B cell (primary cell): ENCODE results near the gene P3H4. TPM values are rescaled to one million over a fixed set of nuclear protein-coding genes. Genes with fewer than 3 reads are reported as not detected.
A peak's percentile ranks its signal among the peaks of the same experiment; 100 is the strongest.
"Not testable (repeated sequence)": the region's sequence is repeated elsewhere in the genome, so short reads cannot be mapped to it uniquely, and the experiment has no call there.

Source experiments
- ATAC-seq: fragments of 200-7000 bp; cut with Tn5 transposase; one replicate; pipeline ENCODE4 v1.10.0; 2021; ENCODE audit warnings: low read depth, mild to moderate bottlenecking, moderate number of reproducible peaks, moderate library complexity
- CTCF ChIA-PET: fragments of 350-600 bp; sonication (Branson Sonifier 250); formaldehyde crosslinking; loops from one replicate; lab custom pipeline; 2021; ENCODE audit warnings: antibody characterized with exemption, inconsistent platforms; lab: Charles Lee
- POLR2A ChIA-PET: fragments of 350-600 bp; sonication (Branson Sonifier 250); formaldehyde crosslinking; loops from one replicate; lab custom pipeline; 2021; ENCODE audit warnings: antibody characterized with exemption; lab: Charles Lee
- DNase-seq: peaks from one replicate; pipeline ENCODE4 v3.0.0; 2013
- H2AFZ ChIP-seq: 2 replicates; pipeline ENCODE4 v1.6.1; 2012; ENCODE audit warnings: mild to moderate bottlenecking, low read depth, low read length; ENCODE audit not compliant: insufficient read depth, poor library complexity, severe bottlenecking
- H3K27ac ChIP-seq, 2 donors: 1 replicate in 1 of 2; 2 replicates in 1 of 2; pipeline ENCODE4 v1.5.1; 2012 to 2013; ENCODE audit warnings: low read length in 2 of 2, mild to moderate bottlenecking in 2 of 2, moderate library complexity in 1 of 2
- H3K27me3 ChIP-seq, 4 experiments: fragments of 200-600 bp in 1 of 4; sonication (generic) in 1 of 4; replicated peaks in 1 of 4; 1 replicate in 2 of 4; 2 replicates in 2 of 4; pipeline versions ENCODE4 v1.6.1 to v1.7.0; 2013 to 2016; ENCODE audit warnings: low read length in 3 of 4, mild to moderate bottlenecking in 2 of 4, mixed read lengths in 1 of 4, moderate library complexity in 1 of 4; ENCODE audit not compliant: insufficient read depth in 4 of 4, control insufficient read depth in 3 of 4; ENCODE audit errors: control extremely low read depth in 1 of 4
- H3K36me3 ChIP-seq, 2 experiments: replicated peaks in 1 of 2; 1 replicate in 1 of 2; 2 replicates in 1 of 2; pipeline versions ENCODE4 v1.6.1 to v1.7.1; 2013; ENCODE audit warnings: low read length in 1 of 2; ENCODE audit not compliant: insufficient read depth in 2 of 2, control insufficient read depth in 1 of 2; ENCODE audit errors: control extremely low read depth in 1 of 2, extremely low read depth in 1 of 2
- H3K4me1 ChIP-seq, 2 donors: fragments of 200-600 bp in 1 of 2; sonication (generic) in 1 of 2; 1 replicate in 1 of 2; 2 replicates in 1 of 2; pipeline versions ENCODE4 v1.5.1 to v1.6.1; 2013 to 2017; ENCODE audit warnings: low read length in 2 of 2; ENCODE audit not compliant: control insufficient read depth in 2 of 2, insufficient read depth in 2 of 2
- H3K4me2 ChIP-seq: replicated peaks from 2 replicates; pipeline ENCODE3; 2012; ENCODE audit warnings: mild to moderate bottlenecking, low read depth, low read length; ENCODE audit not compliant: poor library complexity, severe bottlenecking
- H3K4me3 ChIP-seq, 5 experiments: fragments of 200-600 bp in 1 of 5; sonication (generic) in 1 of 5; 1 replicate in 3 of 5; 2 replicates in 2 of 5; pipeline versions ENCODE4 v1.5.1 to v1.7.0; 2011 to 2016; ENCODE audit warnings: low read length in 4 of 5, mild to moderate bottlenecking in 4 of 5, low read depth in 2 of 5, control low read depth in 1 of 5, moderate library complexity in 1 of 5; ENCODE audit not compliant: insufficient read depth in 1 of 5; ENCODE audit errors: control extremely low read depth in 1 of 5, extremely low read depth in 1 of 5
- H3K79me2 ChIP-seq: fragments of 200-600 bp; sonication (generic); one replicate; pipeline ENCODE4 v1.6.0; 2016; ENCODE audit warnings: low read length; ENCODE audit not compliant: control insufficient read depth, insufficient read depth
- H3K9ac ChIP-seq: fragments of 200-600 bp; sonication (generic); 2 replicates; pipeline ENCODE4 v1.6.1; 2017; ENCODE audit warnings: mild to moderate bottlenecking, low read length, moderate library complexity
- H3K9me3 ChIP-seq, 3 donors: one replicate each; pipeline versions ENCODE4 v1.6.1 to v1.7.1; 2013; ENCODE audit warnings: low read length in 2 of 3; ENCODE audit not compliant: control insufficient read depth in 2 of 3, insufficient read depth in 1 of 3; ENCODE audit errors: control extremely low read depth in 1 of 3
- H4K20me1 ChIP-seq: 2 replicates; pipeline ENCODE4 v1.6.0; 2012; ENCODE audit warnings: mild to moderate bottlenecking, low read length; ENCODE audit not compliant: insufficient read depth, control insufficient read depth, poor library complexity, severe bottlenecking
- H3K27ac Mint-ChIP-seq: one replicate; pipeline ENCODE4 v1.8.0; 2021; ENCODE audit warnings: mixed read lengths
- H3K27me3 Mint-ChIP-seq: one replicate; pipeline ENCODE4 v1.8.0; 2021; ENCODE audit warnings: mixed read lengths
- H3K4me1 Mint-ChIP-seq: one replicate; pipeline ENCODE4 v1.8.0; 2021; ENCODE audit warnings: mixed read lengths
- H3K4me3 Mint-ChIP-seq: one replicate; pipeline ENCODE4 v1.8.0; 2021; ENCODE audit warnings: mixed read lengths
- H3K9me3 Mint-ChIP-seq: one replicate; pipeline ENCODE4 v1.8.0; 2022; ENCODE audit warnings: mixed read lengths; ENCODE audit not compliant: insufficient read depth
- EZH2 ChIP-seq: IDR thresholded peaks from 2 replicates; pipeline ENCODE4 v1.6.1; 2012; ENCODE audit warnings: borderline replicate concordance, low read depth, mild to moderate bottlenecking, moderate library complexity, low read length; ENCODE audit not compliant: insufficient read depth, poor library complexity, severe bottlenecking
- WGBS: methylation state at CpG from one replicate; pipeline ENCODE4 v1.1.5; 2013; ENCODE audit warnings: missing lambda C conversion rate; ENCODE audit not compliant: insufficient coverage; 5-methylcytosine and 5-hydroxymethylcytosine counted together
- intact Hi-C: fragments of 100-400 bp; cut with micrococcal nuclease; formaldehyde crosslinking; loops from one replicate; pipeline ENCODE4 v1.10.0; 2022
- polyA plus RNA-seq: library from polyadenylated mRNA; depleted of rRNA; stranded (reverse); fragments of >200 nt; gene quantifications from 2 replicates; pipeline ENCODE4 v1.2.3, GENCODE V29; 2012
- total RNA-seq, 2 donors: library from RNA; stranded (reverse); fragments of 120-200 nt in 1 of 2; gene quantifications; 1 replicate in 1 of 2; 2 replicates in 1 of 2; pipeline versions ENCODE4 v1.2.3 to v1.2.4, GENCODE V29; 2013 to 2022
- TF ChIP-seq, protein P1 (sequence below): fragments of 200-600 bp; IDR thresholded peaks from one replicate; pipeline ENCODE4 v1.8.0; 2022; ENCODE audit warnings: antibody characterized with exemption, mild to moderate bottlenecking

P3H4 gene
- total and polyA plus RNA-seq, 2 donors (not counting 1 experiment from before 2014, with no cell fraction given) = 1.3 to 2.8 TPM

DNA sequence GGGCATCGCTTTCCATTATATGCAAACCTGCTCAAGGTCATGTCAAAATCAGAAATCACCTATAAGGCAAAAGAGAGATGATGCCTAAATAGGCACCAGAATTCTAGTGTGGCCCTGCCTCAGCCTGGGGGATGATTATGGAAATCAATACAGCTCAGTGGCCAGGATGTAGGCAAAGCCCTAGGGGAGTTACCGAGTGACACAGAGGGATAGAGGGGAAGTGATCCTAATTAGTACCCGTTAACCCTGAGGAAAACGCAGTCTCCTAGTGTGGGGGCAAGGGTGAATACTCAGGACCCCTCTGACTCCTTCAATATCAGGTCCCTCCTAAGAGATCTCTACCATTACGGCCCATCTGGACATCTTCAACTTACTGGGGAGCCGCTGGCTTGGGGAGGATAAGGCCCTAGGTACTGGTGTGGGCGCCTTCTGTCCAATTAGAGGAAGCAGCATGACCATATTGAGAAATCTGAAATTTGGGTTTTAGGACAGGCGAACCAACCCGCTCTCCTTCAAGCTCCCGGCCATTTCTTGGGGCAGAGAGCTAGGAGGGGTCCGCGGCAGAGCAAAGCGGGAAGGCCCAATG lies 23.6 kb upstream of the P3H4 start:
- peak overlapping the region; percentile 85 for H3K27ac Mint-ChIP-seq
- intact Hi-C loops = loop anchor here (1.0 kb wide), 1 partner anchor 30 kb away; the partner anchor contains the start of gene KLHL11
- CTCF ChIA-PET = interaction anchor here (1.0 to 1.1 kb wide), 3 partner anchors 29 to 98 kb away, joined by 3 to 4 read pairs (median 3); no protein-coding TSS in a partner anchor
- peak overlapping the region; percentile 88 for H3K9ac ChIP-seq
- no peaks in the 10 kb centered on the region for H3K27me3 Mint-ChIP-seq
- peak overlapping the region; percentile 21 to 80 (median 67) for H3K4me3 ChIP-seq
- ATAC-seq (peak; percentile 31), DNase-seq (no peak)
- peaks cover 0 to 13% (median 0%) of the 10 kb centered on the region in 4 experiments for H3K27me3 ChIP-seq
- TF ChIP-seq, protein P1, sequence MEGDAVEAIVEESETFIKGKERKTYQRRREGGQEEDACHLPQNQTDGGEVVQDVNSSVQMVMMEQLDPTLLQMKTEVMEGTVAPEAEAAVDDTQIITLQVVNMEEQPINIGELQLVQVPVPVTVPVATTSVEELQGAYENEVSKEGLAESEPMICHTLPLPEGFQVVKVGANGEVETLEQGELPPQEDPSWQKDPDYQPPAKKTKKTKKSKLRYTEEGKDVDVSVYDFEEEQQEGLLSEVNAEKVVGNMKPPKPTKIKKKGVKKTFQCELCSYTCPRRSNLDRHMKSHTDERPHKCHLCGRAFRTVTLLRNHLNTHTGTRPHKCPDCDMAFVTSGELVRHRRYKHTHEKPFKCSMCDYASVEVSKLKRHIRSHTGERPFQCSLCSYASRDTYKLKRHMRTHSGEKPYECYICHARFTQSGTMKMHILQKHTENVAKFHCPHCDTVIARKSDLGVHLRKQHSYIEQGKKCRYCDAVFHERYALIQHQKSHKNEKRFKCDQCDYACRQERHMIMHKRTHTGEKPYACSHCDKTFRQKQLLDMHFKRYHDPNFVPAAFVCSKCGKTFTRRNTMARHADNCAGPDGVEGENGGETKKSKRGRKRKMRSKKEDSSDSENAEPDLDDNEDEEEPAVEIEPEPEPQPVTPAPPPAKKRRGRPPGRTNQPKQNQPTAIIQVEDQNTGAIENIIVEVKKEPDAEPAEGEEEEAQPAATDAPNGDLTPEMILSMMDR = no peak
- no peak for TF ChIP-seq EZH2
- WGBS = 8% methylated on average over 7 of the region's 13 CpGs
- peaks cover 7% of the 10 kb centered on the region for H3K79me2 ChIP-seq
- peaks cover 12 to 14% of the 10 kb centered on the region in 2 donors for H3K4me1 ChIP-seq
- peak overlapping the region; percentile 92 for H3K4me3 Mint-ChIP-seq
- peak overlapping the region; percentile 97 for H2AFZ ChIP-seq
- peak overlapping the region; percentile 90 for H3K4me2 ChIP-seq
- H3K36me3 ChIP-seq = peaks cover 0 to 19% of the 10 kb centered on the region in 2 experiments
- H3K9me3 ChIP-seq = no peaks in the 10 kb centered on the region
- peaks cover 13% of the 10 kb centered on the region for H3K4me1 Mint-ChIP-seq
- H3K27ac ChIP-seq = peak overlapping the region in 1 of 2 donors; percentile 62
- no peaks in the 10 kb centered on the region for H3K9me3 Mint-ChIP-seq
- POLR2A ChIA-PET = interaction anchor here (0.6 to 1.1 kb wide), 3 partner anchors 30 to 1933 kb away, joined by 3 to 5 read pairs (median 4); partner anchors contain the start of genes KLHL11 and ODAD4
- H4K20me1 ChIP-seq = no peaks in the 10 kb centered on the region

DNA sequence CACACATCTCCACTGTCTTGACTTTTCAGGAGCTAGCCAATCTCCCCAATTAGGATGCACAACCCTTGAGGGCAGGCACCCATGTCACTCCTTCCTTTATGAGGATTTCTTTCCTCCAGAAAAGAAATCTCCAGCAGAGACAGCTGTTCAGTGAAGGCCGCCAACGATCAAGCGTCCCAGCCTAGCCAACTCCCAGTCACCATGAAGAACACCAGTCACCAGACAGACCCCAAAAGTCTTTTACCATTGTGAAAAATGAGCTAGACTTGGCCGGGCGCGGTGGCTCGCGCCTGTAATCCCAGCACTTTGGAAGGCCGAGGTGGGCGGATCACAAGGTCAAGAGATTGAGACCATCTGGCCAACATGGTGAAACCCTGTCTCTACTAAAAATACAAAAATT lies 18.2 kb upstream of the P3H4 start:
- CTCF ChIA-PET, ATAC-seq, H3K27me3 ChIP-seq, H2AFZ ChIP-seq, H3K4me3 ChIP-seq, H4K20me1 ChIP-seq, H3K9ac ChIP-seq, H3K4me2 ChIP-seq, H3K27ac ChIP-seq, DNase-seq, H3K4me3 Mint-ChIP-seq, H3K4me1 ChIP-seq, H3K27ac Mint-ChIP-seq, intact Hi-C loops, H3K79me2 ChIP-seq, POLR2A ChIA-PET, H3K9me3 ChIP-seq, H3K9me3 Mint-ChIP-seq, H3K27me3 Mint-ChIP-seq, H3K4me1 Mint-ChIP-seq: not testable (repeated sequence)
- H3K36me3 ChIP-seq = peaks cover 0 to 38% of the 10 kb centered on the region in 2 experiments
- 86% methylated on average over 10 of the region's 10 CpGs for WGBS
